Activated CD4-positive, CD25-positive, alpha-beta regulatory T cell treated with anti-CD3 and anti-CD28 coated beads, Interleukin-2, amount 50 U/mL, for 72 hours (primary cell): Measurements from ENCODE around the gene C2CD4C.

ENCODE experiments used
- DNase-seq: peaks from one replicate; pipeline ENCODE4 v3.0.0; 2021

The C2CD4C gene

DNA sequence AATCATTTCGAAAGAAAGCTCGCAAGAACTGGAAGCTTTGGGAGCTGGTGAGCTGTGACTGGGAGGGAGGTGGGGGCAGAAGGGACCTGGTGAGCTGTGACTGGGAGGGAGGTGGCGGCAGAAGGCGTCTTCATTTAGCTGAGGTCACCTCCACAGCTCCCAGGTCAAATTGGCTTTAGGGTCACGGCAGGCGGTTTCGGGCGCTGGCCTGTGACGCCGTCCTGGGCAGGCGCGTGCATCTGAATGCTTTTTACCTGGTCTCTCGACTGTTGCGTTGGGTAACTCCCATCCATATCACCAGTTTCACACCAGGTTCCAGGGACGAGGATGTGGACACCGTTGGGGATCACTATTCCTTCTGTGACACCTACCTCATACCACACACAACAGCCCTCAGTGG is 29.2 kb downstream of the C2CD4C start:
- no peak for DNase-seq

DNA sequence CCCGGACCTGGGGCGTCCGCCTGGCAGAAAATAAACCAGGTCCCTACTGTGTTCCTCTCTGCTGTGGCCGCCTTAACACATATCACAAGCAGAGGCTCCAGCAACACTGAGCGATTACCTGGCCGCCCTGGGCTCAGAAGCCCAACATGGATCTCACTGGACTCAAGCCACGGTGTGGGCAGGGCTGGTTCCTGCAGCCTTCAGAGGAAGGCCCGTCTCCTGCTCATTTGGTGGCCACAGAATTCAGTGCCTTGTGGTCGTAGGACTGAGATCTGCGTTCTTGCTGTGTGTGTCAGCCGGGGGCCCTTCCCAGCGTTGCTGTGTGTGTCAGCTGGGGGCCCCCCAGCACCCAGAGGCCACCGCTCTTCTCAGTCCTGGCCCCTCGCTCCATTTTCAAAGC is 30.2 kb downstream of the C2CD4C start:
- DNase-seq = no peak

DNA sequence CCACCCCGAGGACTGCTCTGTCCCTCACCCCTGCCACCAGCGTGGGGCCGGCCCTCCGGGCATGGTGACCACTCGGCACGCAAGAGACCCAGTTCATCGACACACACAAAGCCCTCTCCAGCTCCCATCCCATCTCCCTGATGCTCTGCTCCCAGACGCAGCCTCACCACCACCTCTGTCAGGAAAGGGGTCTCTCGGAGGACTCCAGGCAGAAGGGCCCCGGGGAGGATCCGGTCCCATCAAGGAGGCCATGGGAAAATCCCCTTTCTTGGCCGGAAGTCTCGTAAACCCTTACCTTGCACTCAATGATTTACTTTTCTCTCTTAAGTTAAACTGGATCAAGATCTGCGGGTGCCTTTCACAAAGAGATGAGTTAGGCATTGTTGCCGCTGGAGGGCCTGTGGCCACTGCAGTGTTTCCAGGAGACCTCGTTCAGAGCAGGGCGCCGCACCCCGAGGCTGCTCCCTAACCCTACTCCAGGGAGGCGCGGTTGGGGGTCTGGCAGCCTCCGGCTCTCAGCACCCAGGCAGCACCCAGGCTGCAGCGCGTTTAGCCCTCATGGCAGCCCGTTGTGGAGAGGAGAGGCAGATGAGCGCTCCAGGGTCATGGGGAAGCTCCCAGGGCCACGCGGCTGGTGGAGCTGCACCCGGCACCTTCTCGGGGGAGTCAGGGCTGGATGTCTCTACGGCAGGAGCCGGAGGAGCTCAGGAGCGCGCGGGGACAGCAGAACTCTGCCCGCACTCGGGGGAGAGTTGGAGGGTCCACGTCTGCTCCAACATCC is 31.0 kb downstream of the C2CD4C start:
- no peak for DNase-seq

DNA sequence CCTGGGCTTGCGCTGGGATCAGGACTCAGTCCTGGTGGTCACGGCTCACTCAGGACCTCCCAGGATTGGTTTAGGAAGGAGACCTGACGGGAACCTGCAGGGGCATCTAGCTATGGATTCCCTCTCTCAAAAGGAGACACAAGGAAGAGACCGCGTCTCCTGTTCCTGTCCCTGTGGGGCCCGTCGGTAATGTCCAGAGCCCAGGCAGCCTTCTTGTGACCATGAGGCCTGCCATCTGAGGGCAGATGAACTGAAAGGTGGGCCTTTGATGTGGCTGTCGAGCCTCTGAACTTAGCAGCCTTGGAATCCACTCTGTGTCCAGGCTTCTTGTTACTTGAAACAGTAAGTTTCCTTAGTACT is 32.9 kb downstream of the C2CD4C start:
- no peak for DNase-seq

DNA sequence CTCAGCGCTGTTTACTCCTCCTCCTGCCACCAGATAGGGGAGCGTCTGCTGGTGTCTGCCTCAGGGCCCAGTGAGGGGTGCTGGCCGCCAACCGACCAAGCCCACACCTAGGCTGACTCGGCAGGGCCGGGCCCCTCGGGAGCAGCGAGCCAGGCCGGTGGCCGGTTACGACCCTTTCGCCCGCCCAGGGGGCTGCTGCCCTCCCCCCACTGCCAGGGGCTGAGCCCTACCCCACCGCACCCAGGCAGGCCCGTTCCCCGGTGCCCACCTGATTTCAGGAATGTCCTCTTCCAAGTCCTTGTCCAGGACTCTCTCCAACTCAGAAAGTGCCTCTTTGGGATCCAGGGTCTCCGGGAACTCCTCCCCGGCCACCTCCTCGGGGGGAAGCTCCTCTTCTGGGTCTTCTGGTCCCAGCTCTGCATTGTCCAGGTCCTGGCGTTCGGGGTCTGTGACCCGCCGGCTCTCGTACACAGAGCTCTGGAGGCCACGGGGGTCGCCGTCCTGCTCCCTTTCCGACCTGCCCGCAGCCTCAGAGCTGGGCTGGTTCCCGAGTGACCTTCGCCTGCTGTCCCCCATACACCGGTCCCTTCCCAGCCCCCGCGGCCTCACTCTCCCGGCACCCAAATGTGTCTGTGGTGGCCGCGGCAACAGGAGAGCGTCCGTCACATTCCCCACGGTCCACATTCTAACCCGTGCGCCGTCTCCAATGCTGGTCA is 33.4 kb downstream of the C2CD4C start:
- no peak for DNase-seq

DNA sequence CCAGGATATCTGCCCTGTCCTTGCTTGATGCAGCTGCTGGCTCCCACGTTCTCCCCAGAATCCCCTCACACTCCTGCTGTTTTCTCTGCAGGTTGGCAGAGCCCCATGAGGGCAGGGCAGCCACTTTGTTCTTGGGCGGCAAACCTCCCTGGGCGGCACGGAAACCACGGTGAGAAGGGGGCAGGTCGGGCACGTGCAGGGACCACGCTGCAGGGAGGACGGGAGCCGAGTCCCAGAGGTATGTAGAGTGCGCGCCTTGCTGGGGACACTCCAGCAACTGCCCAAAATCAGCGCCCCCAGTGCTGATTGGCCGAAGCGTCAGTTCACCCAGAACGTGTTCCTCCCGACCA is 34.1 kb downstream of the C2CD4C start:
- DNase-seq = no peak

DNA sequence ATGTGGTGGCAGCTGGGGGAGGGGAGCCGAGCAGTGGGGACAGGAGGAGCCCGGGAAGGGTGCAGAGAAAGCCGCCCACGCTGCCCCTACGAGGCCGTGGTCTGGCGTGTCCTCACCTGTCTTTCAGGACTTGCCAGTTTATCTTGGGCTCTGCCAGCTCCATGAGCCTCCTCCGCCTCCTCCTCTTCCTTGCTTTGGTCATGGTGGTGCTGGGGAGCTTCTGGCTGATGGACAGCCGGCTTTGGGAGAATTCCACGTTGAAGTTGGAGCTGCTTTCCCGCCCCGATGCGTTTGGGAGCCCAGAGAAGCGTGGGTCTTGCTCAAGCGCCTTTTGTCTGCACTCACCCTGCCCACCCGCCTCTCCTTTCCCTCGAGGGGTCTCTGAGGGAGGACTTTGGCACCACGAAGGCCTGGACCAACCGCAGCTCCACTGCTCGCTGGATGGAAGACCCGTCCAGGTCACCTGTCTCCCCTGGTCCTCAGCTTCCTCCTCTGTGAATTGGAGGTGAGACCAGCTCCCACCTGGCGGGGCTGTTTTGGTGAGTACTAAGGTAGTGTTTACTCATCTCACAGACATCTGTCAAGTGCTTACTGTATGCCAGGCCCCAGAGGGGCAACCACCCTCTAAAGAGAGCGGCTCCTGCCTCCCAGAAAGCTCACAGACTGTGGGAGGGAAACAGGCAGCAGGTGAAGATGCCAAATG is 34.6 kb downstream of the C2CD4C start:
- DNase-seq = no peak

DNA sequence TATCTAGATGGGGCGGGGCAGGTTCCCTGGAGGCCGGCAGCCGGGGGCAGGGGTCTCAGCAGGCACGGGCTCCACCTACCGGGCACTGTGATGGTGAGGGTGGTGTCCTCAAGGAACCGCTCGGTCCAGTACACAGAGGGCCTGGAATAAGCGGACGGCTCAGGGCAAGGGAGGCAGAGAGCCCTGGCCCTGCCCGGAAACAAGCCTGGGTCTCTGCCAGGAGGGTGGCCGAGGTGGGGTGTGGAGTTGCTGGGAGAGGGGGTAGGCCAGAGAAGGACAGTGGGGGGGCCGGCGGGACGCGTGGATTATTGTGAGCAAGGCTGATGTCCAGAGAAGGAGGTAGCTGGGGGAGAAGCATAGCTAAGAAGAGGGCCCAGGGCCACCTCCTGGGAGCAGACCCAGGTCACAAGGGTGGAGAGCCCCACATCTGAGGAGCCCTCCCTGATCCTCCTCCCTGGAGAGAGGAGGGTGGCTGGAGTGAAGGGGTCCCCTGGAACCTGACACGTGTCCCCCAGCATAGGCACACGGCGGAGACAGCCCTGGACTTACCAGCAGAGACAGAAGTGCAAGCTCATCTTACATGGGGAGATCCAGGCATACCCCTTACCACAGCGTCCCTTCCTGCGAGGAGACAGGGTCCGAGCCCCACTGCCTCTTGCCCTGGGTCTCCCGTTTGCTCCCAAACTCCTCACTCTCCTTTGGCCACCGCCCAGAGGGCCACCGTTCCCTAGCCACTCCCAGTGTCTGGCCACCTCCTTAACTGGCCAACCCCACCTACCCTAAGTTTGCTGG is 35.4 kb downstream of the C2CD4C start:
- no peak for DNase-seq

DNA sequence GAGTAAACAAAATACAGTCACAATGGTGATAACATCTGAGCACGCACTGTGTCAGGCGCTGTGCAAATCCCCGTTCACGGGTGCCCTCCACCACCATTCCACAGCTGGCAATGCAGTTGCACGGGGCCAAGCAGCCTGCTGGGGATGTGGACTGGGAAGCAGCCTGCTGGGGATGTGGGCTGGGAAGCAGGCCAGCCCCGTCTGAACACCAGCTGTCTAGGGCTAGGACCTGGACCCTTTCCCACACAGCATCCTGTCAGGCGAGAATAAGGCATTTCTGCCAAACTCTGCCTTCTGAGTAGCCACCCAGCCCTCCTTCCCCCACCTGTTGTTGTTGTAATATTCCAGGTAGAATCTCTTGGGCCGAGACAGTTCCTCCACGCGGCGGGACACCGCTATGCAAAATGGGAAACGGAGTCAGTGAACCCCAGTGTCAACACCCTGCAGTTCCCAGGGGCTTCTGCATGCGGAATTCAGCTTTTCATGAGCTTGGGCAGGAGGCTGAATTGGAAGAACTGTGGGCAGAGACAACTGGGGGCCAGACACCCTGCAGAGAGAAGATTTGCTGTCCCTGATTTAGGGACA is 36.5 kb downstream of the C2CD4C start:
- DNase-seq = no peak

DNA sequence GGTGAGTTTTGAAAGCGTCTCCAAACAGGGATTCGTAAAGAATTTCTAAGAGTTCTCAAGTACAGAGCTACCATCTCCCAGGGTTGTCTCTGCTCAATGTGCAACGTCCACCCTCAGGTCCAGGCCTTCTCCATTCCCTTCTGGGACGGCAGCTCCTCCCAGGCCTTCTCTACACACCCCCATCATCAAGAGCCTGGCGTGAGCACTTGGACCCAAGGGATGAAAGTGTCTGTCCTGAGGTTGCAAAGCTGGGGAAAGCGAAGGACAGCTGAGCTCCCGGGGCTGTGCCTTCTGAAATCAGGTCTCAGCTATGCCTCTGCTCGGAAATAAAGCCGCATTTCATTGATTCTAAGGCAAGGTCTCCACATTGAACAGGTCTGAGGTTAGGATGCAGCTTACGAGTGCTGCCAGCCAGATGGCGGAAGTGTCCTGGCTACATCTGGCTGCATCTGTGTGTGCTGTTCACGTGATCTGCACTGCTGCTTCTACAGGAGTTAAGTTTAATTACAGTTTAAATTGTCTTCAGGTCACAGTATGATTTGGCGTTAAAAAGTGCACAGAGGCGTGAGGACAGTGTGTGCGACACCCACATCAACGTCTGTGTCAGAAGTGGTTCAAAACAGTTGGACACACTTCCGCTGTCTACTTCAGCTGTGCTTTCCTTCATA is 37.3 kb downstream of the C2CD4C start:
- no peak for DNase-seq

DNA sequence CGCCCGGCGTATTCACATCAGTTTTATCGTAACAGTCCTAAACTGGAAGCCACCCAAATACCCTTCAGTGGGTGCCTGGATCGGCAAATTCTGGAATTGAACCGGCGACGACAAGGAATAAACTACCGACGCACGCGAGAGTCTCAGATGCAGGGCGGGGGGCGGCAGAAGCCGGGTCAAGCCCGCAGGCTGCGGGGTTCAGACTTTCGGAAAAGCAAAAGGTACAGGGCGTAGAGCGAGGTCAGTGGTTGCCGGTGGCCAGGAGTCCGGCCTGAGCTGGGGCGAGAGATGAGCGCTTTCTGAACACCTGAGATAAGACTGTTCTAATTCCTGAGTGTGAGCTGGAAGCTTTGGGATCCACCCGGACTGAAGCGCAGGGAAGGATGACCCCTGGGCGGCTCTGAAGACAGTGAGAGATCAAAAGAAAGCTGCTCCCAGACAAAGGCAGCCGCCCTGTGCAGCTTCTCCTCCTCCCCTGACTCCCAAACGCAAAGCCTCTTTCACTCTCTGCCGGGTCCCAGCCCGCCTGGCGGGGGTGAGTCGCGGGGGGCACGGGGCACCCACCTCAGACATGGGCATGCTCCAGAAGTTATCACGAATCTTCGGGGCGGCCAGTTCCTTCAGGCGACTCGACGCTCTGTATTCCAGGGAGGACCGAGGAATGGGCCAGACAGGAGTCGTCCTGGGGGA is 38.2 kb downstream of the C2CD4C start:
- no peak for DNase-seq

DNA sequence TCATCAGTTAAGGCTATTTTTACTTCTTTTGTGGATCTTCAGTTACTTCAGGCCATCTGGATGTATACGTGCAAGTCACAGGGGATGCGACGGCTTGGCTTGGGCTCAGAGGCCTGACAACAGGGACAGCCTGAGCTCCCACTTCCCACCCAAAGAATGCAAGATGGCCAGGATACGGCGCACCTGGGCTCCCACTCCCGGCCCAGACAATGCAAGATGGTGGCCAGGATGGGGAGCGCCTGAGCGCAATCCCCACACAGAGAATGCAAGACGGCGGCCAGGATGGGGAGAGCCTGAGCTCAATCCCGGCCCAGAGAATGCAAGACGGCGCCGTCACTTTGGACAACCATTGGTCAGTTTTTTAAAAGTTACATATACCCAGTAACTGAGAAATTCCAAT is 39.1 kb downstream of the C2CD4C start:
- DNase-seq = no peak

DNA sequence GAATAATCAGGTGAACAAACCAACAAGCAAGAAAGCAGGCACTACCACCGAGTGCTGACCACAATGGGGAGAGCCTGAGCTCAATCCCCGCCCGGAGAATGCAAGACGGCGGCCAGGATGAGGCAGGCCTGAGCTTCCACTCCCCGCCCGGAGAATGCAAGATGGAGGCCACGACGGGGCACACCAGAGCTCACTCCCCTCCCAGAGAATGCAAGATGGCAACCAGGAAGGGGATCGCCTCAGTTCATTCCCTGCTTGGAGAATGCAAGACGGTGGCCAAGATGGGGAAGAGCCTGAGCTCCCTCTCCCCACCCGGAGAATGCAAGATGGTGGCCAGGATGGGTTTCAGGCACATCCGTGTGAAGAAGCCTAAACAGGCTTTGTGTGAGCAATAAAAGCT is 39.7 kb downstream of the C2CD4C start:
- no peak for DNase-seq

DNA sequence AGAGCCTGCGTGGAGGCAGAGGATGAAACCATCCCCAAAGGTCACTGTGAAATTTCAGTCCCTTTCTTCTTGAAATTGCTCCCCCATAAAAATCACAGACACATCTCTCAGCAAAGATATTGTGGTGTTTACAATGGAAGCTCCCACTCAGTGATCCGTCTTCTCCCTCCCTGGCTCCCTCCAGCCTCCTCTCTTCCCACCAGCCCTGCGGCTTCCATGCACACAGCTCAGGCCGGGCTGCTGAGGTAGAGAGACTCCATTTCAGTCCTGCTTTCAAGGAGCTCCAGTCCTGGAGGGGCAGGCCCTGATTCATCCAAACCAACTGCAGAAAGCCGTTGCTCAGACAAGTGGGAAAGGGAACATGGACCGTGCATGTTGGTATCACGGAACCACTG is 40.3 kb downstream of the C2CD4C start:
- DNase-seq = no peak

DNA sequence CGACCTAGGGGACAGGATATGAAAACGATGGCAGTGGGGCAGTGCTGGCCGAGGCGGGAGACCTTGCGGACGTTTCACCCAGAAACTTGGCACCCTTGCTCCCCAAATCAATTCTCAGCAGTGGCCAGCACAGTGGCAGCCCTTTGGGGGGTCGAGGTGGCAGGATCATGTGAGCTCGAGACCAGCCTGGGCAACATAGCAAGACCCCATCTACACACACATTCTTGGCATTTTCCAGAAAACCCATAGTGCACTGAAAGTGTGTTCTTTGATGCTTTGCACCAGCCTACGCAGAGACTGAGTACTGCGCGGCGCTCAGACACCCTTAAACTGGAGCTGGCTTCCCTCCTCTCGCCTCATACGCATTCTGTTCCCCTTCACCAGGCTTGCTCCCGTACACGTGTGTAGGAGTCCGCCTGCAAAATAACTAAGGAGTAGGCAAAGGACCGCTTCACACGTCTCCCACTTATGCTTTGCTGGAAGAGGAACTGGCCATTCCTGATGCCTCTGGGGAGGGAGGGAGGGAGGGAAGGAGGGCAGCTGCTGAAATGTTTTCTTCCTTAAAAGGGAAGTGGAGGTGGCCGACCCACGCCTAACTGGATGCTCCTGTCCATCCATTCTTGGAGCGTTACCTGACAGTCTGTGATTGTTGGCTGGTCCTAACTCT is 40.9 kb downstream of the C2CD4C start:
- DNase-seq = no peak

DNA sequence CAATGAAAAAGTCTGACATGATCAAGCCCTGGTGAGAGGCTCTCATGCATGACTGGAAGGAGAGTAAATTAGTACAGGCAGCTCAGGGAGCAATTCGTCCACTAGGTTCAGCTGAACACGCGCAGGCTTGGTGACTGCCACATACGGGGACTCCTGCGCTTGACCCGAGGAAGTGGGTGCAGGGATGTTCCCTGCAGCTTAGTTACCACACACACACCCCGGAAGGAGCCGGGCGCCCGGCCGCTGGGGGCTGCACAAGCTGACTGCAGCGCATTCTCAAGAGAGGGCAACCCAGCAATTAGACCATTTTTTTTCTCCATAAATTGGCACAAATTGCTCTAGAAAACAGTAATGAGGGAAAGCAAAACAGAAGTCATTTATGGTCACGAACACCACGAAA is 41.4 kb downstream of the C2CD4C start:
- DNase-seq = no peak

DNA sequence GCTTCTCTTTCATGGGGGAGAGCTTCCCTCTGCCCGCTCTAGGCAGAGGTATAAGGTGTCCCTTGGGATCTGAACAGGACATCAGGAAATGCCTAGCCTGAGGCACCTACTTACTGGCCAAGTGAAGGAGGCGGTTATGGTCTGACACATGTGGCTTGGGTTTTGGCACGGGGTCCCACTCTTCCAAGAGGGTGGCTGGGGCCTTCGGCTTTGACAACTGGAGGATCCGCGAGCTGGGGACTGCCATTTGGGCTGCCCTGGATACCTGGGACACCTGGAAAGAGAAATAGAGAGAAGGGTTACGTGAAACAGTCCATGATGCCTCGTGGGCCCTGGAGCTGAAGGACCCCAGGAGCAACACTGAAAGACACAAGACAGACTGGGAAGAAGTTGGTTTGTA is 42.0 kb downstream of the C2CD4C start:
- no peak for DNase-seq

DNA sequence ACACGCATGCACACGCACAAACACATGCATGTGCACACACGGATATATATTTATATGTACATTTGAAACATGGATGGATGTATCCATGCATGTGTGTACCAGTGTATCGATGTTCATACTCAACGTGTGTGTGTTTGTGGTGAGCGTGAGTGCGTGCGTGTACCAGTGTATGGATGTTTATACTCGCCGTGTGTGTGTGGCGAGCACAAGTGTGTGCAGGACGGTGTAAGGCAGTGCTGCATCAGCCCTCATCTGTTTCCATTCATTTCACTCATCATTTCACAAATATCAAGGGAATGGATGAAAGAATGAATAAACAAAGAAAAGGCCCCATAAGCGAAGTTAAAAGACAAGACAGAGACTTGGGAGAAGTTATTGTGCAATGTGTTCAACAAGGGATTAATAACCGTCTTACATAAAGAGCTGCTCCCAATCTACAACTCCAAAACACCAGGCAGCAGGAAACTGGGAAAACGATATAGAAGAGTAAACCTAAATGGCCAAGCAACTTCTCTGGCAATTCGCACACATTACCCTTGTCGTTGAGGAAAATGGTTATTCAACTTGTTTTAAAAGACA is 42.7 kb downstream of the C2CD4C start:
- DNase-seq = no peak

DNA sequence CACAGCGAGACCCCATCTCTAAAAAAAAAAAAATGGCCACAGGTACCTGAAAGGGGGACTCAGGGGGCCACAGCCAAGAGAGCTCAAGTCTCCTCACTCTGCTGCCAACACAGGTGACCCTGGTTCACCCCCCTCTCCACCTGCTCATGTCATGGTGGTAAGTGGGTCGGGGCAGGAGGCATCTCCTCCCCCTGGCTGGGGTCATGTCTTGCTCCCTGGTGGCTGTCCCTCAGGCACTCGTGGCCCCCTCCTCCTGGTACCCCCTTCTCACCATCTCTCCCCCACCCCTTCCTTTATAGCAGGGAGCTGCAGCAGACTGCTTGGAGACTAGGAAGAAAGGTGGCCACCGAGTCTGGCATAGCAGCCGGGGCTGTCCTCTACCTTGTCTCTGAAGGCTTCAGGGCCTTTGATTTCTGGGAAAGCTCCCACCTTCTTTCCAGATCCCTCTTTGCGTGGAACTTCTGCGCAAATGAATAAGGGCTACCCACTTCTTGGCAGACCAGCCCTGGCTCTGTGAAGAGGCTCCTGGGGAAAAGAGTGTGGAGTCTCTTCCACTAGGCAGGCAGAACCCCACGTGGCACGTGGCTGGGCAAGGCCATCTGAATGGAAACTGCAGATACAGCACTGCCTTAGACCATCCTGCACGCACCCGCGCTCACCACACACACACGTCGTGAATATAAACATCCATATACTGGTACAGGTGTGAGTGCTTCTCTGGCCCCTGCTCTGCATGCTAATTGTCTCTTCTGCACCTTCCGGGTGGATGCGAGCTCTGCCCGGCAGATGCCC is 44.3 kb downstream of the C2CD4C start:
- DNase-seq = no peak

DNA sequence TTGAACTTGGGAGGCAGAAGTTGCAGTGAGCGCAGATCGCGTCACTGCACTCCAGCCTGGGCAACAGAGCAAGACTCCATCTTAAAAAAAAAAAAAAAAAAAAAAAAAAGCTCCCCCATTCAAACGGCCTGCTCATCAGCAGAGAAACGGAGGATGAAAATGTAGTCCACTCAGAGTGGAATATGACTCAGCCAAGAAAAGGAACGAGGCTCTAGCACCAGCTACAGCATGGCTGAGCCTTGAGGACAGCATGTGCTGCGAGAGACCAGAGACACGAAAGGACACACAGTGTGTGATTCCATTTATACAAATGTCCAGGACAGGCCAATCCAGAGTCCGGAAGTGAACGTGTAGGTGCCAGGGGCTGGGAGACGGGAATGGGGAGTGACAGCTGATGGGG is 46.3 kb downstream of the C2CD4C start:
- no peak for DNase-seq
